Neural cell (in vitro differentiated cells): ENCODE measurements around the gene GNPDA2. TPM values are rescaled to one million over a fixed set of nuclear protein-coding genes. Genes with fewer than 3 reads are reported as not detected.

Experiments used
- H2AFZ ChIP-seq: fragments of 200-600, 300-800 bp; sonication (generic), shearing (Covaris generic); 2 replicates; pipeline ENCODE4 v1.6.0; 2014; ENCODE audit warnings: low read depth, mild to moderate bottlenecking, antibody characterized with exemption, low read length, moderate library complexity
- H3F3A ChIP-seq: fragments of 200-600 bp; shearing (Covaris generic); 2 replicates; pipeline ENCODE4 v1.6.1; 2016; ENCODE audit warnings: mild to moderate bottlenecking, moderate library complexity, mixed read lengths, antibody characterized with exemption, low read length; ENCODE audit not compliant: insufficient read depth, poor library complexity, severe bottlenecking
- H3K27ac ChIP-seq: fragments of 200-600, 300-800 bp; sonication (generic), shearing (Covaris generic); 2 replicates; pipeline ENCODE4 v1.5.1; 2014; ENCODE audit warnings: mild to moderate bottlenecking, low read length, moderate library complexity
- H3K27me3 ChIP-seq: fragments of 300-800, 200-600 bp; sonication (generic), shearing (Covaris generic); 2 replicates; pipeline ENCODE4 v1.6.0; 2014; ENCODE audit warnings: mild to moderate bottlenecking, low read depth, low read length, moderate library complexity; ENCODE audit not compliant: insufficient read depth
- H3K36me3 ChIP-seq: fragments of 300-800, 200-600 bp; sonication (generic), shearing (Covaris generic); 2 replicates; pipeline ENCODE4 v1.5.1; 2014; ENCODE audit warnings: mild to moderate bottlenecking, antibody characterized with exemption, low read length, moderate library complexity; ENCODE audit not compliant: insufficient read depth
- H3K4me2 ChIP-seq: fragments of 300-800, 200-600 bp; sonication (generic), shearing (Covaris generic); 2 replicates; pipeline ENCODE4 v1.6.0; 2014; ENCODE audit warnings: mild to moderate bottlenecking, low read length
- H3K4me3 ChIP-seq: fragments of 300-800, 200-600 bp; sonication (generic), shearing (Covaris generic); 2 replicates; pipeline ENCODE4 v1.5.1; 2014; ENCODE audit warnings: mild to moderate bottlenecking, low read length, moderate library complexity
- H3K79me2 ChIP-seq: fragments of 200-600 bp; shearing (Covaris generic); replicated peaks from 2 replicates; pipeline ENCODE4 v1.6.0; 2014; ENCODE audit warnings: mild to moderate bottlenecking, low read length, moderate library complexity; ENCODE audit not compliant: insufficient read depth
- H3K9ac ChIP-seq: fragments of 300-800, 200-600 bp; sonication (generic), shearing (Covaris generic); 2 replicates; pipeline ENCODE4 v1.6.1; 2016; ENCODE audit warnings: mild to moderate bottlenecking, low read length, mixed read lengths
- H3K9me2 ChIP-seq: fragments of 200-600 bp; shearing (Covaris generic); 2 replicates; pipeline ENCODE4 v1.6.1; 2016; ENCODE audit warnings: mild to moderate bottlenecking, low read length, mixed read lengths; ENCODE audit not compliant: insufficient read depth
- H3K9me3 ChIP-seq: fragments of 200-600, 300-800 bp; sonication (generic), shearing (Covaris generic); 2 replicates; pipeline ENCODE4 v1.6.1; 2016; ENCODE audit warnings: mild to moderate bottlenecking, mixed run types, low read length, moderate library complexity, mixed read lengths
- H4K20me1 ChIP-seq: fragments of 200-600 bp; shearing (Covaris generic); 2 replicates; pipeline ENCODE4 v1.6.1; 2016; ENCODE audit warnings: mild to moderate bottlenecking, mixed run types; ENCODE audit not compliant: insufficient read depth
- EP300 ChIP-seq: fragments of 450-650 bp; conservative IDR thresholded peaks from 2 replicates; pipeline ENCODE4 v1.6.1; 2014; ENCODE audit warnings: antibody characterized with exemption, mild to moderate bottlenecking, moderate library complexity; ENCODE audit not compliant: poor library complexity, severe bottlenecking
- EZH2 ChIP-seq: fragments of 200-600, 300-800 bp; shearing (Covaris generic), sonication (generic); IDR thresholded peaks from 2 replicates; pipeline ENCODE4 v1.6.1; 2014; ENCODE audit warnings: antibody characterized with exemption, low read length, borderline replicate concordance, mild to moderate bottlenecking; ENCODE audit not compliant: insufficient read depth, poor library complexity, severe bottlenecking
- MXI1 ChIP-seq: fragments of 450-650 bp; conservative IDR thresholded peaks from 2 replicates; pipeline ENCODE4 v1.6.1; 2014; ENCODE audit warnings: antibody characterized with exemption, mild to moderate bottlenecking; ENCODE audit not compliant: poor library complexity, severe bottlenecking
- POLR2AphosphoS5 ChIP-seq: IDR thresholded peaks from 2 replicates; pipeline ENCODE4 v1.6.1; 2012
- RAD21 ChIP-seq: fragments of 450-650 bp; conservative IDR thresholded peaks from 2 replicates; pipeline ENCODE4 v1.6.1; 2014; ENCODE audit warnings: antibody characterized with exemption, mild to moderate bottlenecking, moderate library complexity
- SMC3 ChIP-seq: fragments of 450-650 bp; conservative IDR thresholded peaks from 2 replicates; pipeline ENCODE4 v1.6.1; 2014; ENCODE audit warnings: antibody characterized with exemption, mild to moderate bottlenecking, moderate library complexity; ENCODE audit not compliant: poor library complexity
- TAF1 ChIP-seq: IDR thresholded peaks from 2 replicates; pipeline ENCODE4 v1.6.1; 2012; ENCODE audit warnings: low read depth
- polyA plus RNA-seq: library from polyadenylated mRNA; depleted of rRNA; stranded (reverse); fragments of >200 nt; gene quantifications from 2 replicates; pipeline ENCODE4 v1.2.3, GENCODE V29; 2014
- TF ChIP-seq, protein P1 (sequence below): IDR thresholded peaks from 2 replicates; pipeline ENCODE4 v1.6.1; 2012; ENCODE audit warnings: borderline replicate concordance
- TF ChIP-seq, protein P2 (sequence below): fragments of 450-650 bp; IDR thresholded peaks from 2 replicates; pipeline ENCODE4 v1.5.1; 2014; ENCODE audit warnings: antibody characterized with exemption, mild to moderate bottlenecking, moderate library complexity; ENCODE audit not compliant: poor library complexity, severe bottlenecking

Gene GNPDA2
- polyA plus RNA-seq, 1 donor from 2014 or later: 40.7 TPM

DNA sequence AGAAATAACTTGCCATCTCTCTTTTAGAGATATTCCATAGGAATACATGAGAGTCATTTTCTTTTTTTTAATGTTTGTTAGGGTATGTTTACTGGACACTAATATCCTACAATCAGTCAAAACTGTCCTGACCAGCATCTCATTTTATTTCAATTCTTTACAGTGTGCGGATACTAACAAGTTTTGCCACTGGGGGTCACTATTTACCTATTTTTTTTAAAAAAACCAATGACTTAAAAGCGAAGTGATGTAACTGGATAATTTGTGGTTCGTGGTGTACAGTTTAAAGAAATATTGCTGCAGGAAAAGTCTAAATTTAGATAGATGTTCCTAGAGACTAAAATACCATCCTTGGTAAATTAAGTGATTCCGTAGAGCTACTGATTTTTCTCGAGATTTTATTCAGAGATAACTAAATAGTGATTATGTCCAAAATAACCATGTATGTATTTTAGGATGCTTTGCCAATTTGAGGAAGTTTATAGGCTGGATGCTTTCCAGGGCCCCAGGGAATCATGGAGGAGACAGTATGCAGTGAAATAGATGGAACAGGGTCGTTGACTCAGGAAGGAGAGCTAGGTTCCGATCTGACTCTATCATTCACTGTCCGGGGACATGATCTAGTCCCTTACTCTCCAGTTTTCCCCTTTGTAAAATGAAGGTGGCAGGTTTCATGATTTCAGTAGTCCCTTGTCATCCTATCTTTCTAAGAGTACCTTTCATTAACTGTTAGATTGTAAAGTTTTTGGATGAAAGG, 34.0 kb upstream of the GNPDA2 start:
- no peak overlapping the region for H3K4me3 ChIP-seq
- H3K9ac ChIP-seq: no peak overlapping the region
- no peaks in the 10 kb centered on the region for H3K36me3 ChIP-seq
- no peaks in the 10 kb centered on the region for H3K79me2 ChIP-seq
- H3K27me3 ChIP-seq: no peaks in the 10 kb centered on the region
- no peaks in the 10 kb centered on the region for H4K20me1 ChIP-seq
- no peak overlapping the region for H2AFZ ChIP-seq
- H3K9me3 ChIP-seq: no peaks in the 10 kb centered on the region
- no peak overlapping the region for H3K4me2 ChIP-seq
- no peaks in the 10 kb centered on the region for H3K9me2 ChIP-seq
- H3K27ac ChIP-seq: no peak overlapping the region
- no peak for TF ChIP-seq POLR2AphosphoS5
- TF ChIP-seq MXI1: no peak
- TF ChIP-seq, protein P1, sequence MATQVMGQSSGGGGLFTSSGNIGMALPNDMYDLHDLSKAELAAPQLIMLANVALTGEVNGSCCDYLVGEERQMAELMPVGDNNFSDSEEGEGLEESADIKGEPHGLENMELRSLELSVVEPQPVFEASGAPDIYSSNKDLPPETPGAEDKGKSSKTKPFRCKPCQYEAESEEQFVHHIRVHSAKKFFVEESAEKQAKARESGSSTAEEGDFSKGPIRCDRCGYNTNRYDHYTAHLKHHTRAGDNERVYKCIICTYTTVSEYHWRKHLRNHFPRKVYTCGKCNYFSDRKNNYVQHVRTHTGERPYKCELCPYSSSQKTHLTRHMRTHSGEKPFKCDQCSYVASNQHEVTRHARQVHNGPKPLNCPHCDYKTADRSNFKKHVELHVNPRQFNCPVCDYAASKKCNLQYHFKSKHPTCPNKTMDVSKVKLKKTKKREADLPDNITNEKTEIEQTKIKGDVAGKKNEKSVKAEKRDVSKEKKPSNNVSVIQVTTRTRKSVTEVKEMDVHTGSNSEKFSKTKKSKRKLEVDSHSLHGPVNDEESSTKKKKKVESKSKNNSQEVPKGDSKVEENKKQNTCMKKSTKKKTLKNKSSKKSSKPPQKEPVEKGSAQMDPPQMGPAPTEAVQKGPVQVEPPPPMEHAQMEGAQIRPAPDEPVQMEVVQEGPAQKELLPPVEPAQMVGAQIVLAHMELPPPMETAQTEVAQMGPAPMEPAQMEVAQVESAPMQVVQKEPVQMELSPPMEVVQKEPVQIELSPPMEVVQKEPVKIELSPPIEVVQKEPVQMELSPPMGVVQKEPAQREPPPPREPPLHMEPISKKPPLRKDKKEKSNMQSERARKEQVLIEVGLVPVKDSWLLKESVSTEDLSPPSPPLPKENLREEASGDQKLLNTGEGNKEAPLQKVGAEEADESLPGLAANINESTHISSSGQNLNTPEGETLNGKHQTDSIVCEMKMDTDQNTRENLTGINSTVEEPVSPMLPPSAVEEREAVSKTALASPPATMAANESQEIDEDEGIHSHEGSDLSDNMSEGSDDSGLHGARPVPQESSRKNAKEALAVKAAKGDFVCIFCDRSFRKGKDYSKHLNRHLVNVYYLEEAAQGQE: no peak
- no peak for TF ChIP-seq EZH2
- TF ChIP-seq TAF1: no peak
- peak; percentile 78 for TF ChIP-seq SMC3
- TF ChIP-seq EP300: no peak
- TF ChIP-seq, protein P2, sequence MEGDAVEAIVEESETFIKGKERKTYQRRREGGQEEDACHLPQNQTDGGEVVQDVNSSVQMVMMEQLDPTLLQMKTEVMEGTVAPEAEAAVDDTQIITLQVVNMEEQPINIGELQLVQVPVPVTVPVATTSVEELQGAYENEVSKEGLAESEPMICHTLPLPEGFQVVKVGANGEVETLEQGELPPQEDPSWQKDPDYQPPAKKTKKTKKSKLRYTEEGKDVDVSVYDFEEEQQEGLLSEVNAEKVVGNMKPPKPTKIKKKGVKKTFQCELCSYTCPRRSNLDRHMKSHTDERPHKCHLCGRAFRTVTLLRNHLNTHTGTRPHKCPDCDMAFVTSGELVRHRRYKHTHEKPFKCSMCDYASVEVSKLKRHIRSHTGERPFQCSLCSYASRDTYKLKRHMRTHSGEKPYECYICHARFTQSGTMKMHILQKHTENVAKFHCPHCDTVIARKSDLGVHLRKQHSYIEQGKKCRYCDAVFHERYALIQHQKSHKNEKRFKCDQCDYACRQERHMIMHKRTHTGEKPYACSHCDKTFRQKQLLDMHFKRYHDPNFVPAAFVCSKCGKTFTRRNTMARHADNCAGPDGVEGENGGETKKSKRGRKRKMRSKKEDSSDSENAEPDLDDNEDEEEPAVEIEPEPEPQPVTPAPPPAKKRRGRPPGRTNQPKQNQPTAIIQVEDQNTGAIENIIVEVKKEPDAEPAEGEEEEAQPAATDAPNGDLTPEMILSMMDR: peak; percentile 78
- peak; percentile 82 for TF ChIP-seq RAD21
- no peaks in the 10 kb centered on the region for H3F3A ChIP-seq

DNA sequence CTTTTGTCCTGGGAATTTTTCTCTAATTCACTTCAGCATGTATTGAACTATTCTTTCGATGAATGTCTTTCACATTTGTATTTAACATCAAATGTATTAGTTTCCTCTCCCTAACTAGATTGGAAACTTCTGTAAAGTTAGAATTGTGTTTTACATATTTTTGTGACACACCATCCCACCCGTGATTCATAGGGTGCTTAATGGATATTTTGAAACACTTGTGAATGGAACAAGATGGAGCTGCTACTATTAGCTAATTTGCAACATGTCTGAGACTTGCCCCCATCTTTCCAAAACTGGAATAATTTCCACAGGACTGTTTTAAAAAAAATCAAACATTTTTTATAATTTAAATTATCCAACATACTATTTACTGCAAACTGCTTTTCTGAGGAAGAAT, 30.2 kb upstream of the GNPDA2 start:
- Histone ChIP-seq H3K27me3 (no peaks in the 10 kb centered on the region), H3K36me3 (no peaks in the 10 kb centered on the region), H3K79me2 (no peaks in the 10 kb centered on the region), H3K9me2 (no peaks in the 10 kb centered on the region), H3K4me2 (no peak overlapping the region), H3K9ac (no peak overlapping the region), H3K9me3 (no peaks in the 10 kb centered on the region), H4K20me1 (no peaks in the 10 kb centered on the region), H3F3A (no peaks in the 10 kb centered on the region), H3K27ac (no peak overlapping the region), H2AFZ (no peak overlapping the region), H3K4me3 (no peak overlapping the region)
- TF ChIP-seq, protein P2: no peak
- TF ChIP-seq MXI1: no peak
- TF ChIP-seq EP300: no peak
- no peak for TF ChIP-seq RAD21
- TF ChIP-seq, protein P1: no peak
- TF ChIP-seq SMC3: no peak
- TF ChIP-seq TAF1: no peak
- TF ChIP-seq EZH2: no peak
- TF ChIP-seq POLR2AphosphoS5: no peak
